Prostate gland (tissue), 2 donors: ENCODE measurements around the gene LHFPL5.

Experiments used
- CTCF ChIP-seq, 4 experiments: fragments of 200-600 bp in 2 of 4; fragments of 450-650 bp in 2 of 4; sonication (generic) in 2 of 4; IDR thresholded peaks; 1 replicate in 3 of 4; 2 replicates in 1 of 4; pipeline ENCODE4 v1.5.1; 2016 to 2019; ENCODE audit warnings: antibody characterized with exemption in 4 of 4, mild to moderate bottlenecking in 2 of 4, moderate library complexity in 2 of 4
- POLR2A ChIP-seq: fragments of 450-650 bp; IDR thresholded peaks from one replicate; pipeline ENCODE4 v1.6.1; 2016; ENCODE audit warnings: antibody characterized with exemption, mild to moderate bottlenecking
- POLR2AphosphoS5 ChIP-seq: sonication (generic); formaldehyde crosslinking; IDR thresholded peaks from one replicate; pipeline ENCODE4 v1.6.1; 2017; ENCODE audit warnings: antibody characterized with exemption

- TF ChIP-seq CTCF (IDR thresholded peaks at IDR 0.05) (no peak), POLR2AphosphoS5 (no peak), POLR2A (no peak)
Observed at GRCh38 chr6:35777356-35778102, 27.6 kb upstream of the LHFPL5 start.
